ENCODE data around the gene ZNF669.

ZNF669 gene

DNA sequence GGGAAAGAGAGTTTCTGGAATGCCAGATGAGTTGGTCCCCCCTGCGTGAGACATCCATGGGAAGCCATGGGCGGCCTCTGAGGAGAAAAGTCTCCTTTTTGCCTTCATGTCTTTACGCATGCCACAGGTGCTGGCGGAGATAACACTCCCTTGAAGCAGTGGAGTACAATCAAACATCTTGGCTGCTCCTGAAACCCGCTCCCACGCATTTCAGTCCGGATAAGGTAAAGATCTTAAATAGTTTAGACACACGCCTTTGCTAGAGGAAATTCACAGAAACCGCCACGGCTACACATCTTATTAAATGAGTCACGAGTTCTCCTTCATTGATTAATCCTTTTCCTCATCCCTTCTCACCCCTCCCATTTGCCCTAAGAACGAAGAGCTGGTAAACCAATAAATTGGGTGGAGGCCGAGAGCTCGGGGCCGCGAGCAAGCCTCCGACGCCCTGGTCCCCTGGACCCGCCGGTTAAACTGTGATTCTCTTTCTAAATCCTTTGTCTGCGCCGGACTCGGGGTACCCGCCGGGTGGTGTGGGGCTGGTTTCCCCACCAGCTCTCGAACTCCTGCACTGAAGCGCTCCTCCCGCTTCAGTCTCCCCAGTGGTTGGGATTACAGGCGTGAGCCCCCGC, 6.6 kb upstream of the ZNF669 start:
- DNase-seq, result no peak

DNA sequence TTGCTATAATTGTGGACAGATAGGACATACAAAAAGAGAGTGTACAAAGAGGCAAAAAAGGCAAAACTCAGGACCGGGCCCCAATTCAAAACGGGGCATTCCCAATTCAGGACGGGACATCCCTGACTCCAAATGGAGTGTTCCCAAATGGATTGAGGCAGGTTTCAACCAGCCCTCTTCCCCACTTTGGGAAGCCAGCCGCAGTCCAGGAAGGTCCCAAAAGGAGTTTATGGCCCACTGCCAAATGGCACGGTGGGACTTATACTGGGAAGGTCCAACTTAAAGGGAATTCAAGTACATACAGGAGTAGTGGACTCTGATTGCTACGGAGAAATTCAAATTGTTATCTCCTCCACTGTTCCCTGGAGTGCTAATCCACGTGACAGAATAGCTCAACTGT, 3.5 kb upstream of the ZNF669 start:
- DNase-seq, result no peak

DNA sequence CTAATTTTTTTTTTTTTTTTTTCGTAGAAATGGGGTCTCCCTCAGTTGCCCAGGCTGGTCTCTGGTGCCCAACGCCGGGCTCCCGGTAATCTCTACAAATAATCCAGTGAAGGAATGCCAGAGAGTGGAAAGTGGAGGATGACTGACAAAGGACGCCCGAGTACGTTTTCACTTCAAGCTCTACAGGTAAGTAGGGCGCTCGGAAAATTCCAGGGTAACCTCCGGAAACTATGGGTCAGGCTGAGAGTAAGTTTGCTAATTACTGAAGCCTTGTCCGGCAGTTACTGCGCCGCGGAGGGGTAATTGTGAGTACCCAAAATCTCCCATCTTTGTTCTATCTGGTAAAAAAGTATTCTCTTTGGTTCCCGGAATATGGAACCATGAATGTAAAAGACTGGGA, 1.8 kb upstream of the ZNF669 start:
- DNase-seq, result no peak

DNA sequence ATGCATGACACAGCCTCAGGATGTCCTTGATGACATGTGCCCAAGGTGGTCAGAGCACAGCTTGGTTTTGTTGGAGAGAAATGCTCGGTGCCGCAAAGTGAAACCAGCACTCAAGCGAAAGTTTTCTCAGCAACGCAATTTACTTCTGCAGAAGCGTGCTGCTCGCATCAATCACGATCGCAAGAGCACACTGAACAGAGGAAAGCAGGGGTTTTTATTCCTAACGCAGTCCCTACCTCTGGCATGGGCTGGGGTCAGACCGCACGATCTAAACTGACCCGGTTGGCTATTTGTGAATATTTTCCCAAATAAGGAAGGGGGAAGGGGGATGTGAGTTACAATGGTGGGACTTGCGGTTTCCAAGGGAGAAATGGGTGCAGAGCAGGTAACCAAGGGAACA, 809 bp upstream of the ZNF669 start:
- no peak for DNase-seq

DNA sequence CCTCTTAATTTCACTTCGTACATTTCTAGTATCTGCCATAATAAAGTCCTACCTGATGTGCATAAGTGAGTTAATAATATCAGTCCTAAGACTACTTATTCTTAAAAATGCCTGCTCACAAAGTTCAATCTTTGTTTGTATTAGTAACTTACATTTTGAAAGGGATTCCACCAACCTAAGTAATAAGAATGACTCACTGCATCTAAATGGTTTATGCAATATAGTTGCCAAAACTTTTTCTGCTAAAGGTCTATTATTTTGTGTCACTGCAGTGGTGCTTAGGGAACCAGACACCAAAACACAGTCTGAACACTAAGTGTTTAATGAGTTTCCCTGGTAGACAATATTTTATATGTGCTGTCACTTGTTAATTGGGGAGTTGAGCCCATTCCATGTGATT, 1.8 kb downstream of the ZNF669 start:
- DNase-seq, result no peak

DNA sequence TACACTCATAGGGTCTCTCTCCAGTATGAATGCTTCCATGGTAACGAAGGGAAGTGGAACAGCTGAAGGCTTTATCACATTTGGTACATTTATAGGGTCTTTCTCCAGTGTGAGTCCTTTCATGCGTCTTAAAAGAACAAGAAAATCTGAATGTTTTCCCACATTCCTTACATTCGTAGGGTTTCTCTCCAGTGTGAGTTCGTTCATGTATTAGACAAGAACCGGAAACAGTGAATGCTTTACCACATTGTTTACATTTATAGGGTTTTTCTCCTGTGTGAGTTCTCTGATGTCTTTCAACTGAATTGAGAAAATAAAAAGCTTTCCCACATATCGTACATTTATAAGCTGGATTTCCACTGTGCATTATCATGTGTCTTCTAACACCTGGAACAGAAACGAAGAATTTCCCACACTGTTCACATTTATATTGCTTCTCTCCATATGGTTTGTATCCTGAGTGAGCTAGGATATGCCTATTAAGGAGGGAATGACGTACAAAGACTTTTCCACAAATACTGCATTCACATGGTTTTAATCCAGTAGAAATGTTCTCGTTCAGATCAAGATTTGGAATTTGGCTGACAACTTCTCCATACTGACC, 3.4 kb downstream of the ZNF669 start:
- DNase-seq, result no peak

DNA sequence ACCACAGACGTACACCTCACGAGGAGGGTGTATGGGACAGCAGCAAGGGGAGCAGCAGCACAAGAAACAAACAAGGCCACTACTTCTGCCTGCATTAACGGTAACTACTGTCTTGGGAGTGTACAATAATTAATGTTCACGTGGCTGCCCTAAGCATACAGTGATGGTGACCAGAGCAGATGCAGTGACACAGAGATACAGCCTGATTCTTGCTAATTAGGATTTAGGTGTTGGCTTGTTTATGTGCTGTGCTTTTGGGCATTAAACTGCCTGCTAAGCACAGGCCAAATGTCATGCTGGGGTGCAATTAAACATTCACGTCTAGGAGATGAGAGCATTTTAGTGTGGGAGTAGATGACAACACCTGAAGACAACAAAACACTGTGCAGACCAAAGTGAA, 7.2 kb downstream of the ZNF669 start:
- DNase-seq, result no peak

DNA sequence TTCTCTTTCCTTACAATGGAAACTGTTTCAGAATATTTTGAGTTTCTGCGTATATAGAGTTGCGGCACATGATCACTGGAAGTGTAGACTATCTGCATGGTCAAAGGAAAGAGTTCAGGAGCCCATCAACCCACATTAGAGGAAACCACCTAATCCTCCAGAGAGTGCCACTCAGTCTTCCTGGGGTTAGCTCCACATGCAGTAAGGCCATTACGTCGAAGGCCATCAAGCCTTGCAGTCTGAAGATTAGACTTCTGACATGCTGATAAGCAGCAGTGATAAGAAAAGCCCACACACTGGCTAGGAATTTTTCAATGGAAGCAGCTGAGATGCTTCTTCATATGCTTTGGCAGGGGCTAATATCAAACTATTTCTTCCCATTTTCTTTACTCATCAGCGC, 7.6 kb downstream of the ZNF669 start:
- DNase-seq, result no peak

DNA sequence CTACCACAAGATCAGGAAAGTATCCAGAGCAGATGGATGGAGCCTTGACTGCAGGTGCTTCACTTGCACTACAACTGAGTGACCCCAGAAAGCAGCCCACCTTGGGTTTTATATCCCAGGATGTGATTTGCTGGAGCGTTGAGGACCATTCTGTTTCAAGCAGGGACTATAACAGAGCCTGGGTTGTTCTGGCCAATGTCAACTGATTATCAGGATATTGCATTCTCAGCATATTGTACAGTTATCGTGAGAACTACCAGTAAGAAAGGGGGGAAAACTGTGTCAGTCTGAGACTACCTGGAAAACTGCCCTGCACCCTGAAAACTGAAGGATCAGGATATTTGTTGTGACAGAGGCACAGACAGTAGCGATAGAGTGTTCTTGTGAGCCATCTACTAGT, 8.0 kb downstream of the ZNF669 start:
- DNase-seq, result no peak

DNA sequence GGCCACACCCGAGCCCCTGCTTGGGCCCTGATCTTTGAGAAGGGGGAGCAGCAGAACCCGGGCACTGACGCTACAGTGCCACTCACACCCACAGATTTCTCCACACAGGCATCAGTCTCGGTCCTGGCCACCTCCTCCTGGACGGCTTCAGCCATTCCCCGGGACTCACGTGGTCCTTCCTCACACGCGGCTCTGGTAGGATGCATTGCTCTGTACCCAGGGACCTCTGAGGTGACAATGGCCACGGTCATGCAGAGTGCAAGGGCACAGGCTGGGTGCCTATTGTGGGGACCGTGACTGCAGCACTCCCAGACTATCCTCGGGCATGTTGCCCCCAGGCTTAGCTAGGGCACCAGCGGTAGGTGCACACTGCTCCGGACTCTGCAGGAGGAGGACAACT, 13.7 kb downstream of the ZNF669 start:
- DNase-seq, result no peak

DNA sequence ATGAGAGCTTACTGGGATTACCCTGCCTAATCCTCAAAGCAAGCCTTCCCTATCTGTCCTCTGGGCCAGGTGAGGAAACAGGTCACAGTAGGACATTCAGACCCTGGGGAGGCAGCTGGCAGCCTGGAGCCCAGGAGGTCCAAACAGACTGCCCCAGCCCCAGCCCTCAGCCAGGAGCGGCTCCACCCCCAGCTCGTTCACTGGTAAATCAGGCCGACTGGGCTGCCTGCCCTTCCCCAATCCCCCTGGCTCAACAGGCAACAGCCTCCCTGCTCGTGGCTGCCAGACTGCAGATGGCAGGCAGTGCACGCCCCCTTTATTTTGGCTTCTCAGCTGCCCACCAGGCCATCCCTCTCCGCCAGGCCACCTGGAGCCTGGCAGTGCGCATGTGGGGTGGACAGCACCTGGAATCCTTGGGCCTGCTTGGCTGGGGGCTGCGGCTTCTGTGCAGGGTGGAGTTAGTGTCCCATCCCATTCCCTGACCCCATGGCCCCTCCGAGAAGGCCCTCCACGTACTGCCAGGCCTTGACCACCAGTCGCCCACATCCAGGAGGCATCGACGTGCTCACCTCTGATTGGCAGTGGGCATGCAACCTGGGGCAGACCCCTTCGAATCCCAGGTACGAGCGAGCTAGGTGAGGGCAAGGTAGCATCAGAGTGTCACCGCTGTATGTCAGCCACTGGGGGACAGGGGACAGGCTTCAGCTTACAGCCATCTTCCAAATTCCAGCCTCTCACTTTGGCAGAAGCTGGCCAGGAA, 14.4 kb downstream of the ZNF669 start:
- no peak for DNase-seq

DNA sequence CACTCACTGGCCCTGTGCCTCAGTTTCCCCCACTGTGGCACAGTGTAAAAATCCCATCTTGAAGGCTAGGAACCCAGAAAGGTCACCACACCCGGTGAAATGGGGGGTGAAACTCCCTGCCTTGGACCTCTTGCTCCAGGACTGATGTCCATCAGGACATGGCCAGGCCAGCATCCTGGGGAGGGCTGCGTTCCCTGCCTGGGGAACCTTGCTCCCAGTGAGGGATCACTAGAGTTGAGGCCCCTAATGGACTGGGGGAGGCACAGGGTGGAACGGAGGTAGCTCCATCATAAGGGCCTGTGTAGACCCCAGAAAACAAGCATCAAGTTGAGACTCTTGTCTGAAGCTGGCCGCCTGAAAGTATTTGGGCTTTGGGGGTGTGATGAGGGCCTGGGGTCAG, 15.2 kb downstream of the ZNF669 start:
- no peak for DNase-seq

DNA sequence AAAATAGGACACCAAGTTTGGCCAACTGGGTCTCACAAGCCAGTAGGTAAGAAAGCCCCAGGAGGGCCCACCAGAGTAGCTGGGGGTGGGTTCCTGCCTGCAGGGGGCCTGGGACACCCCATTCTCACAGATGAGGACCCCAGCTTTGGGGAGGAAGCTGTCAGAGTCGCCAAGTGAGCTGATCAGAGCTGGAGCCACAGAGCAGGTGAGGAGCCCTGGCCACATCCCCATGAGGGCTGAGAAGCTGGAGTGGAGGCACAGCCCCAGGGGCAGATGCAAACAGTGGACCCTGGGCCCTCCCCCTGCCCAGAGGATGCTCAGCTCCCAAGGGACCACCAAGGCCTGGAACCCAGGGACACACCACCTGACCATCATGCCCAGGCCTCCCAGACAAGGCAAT, 16.9 kb downstream of the ZNF669 start:
- no peak for DNase-seq

DNA sequence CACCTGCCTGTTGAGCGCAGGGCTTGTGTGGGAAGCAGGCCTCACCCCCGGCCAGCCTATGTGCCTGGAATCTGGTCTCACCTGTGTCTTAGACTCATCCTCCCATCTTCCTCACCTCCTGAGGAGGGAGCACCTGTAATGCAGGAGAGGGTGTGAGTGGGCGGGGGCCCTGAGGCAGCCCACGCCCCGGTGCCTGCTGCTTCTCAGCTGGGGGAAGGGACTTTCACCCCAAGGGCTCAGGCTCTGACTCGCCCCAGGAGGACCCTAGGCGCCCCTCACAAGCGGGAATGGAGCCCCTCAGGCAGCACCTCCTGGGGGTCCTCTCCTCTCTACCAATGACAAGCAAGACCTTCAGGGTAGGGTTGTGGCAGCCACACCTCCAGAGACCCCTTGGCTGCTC, 18.8 kb downstream of the ZNF669 start:
- no peak for DNase-seq

DNA sequence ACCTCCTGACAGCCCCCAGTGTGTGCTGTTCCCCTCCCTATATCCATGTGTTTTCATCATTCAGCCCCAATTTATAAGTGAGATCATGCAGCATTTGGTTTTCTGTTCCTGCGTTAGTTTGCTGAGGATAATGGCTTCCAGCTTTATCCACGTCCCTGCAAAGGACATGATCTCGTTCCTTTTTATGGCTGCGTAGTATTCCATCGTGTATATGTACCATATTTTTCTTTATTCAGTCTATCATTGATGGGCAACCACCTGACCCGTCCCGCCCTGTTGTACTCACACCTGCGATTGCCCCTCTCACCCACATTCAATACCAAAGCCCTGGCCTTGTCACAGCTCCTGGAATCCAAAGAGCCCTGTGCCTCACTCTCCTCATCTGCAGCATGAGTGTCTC, 19.4 kb downstream of the ZNF669 start:
- DNase-seq, result no peak

DNA sequence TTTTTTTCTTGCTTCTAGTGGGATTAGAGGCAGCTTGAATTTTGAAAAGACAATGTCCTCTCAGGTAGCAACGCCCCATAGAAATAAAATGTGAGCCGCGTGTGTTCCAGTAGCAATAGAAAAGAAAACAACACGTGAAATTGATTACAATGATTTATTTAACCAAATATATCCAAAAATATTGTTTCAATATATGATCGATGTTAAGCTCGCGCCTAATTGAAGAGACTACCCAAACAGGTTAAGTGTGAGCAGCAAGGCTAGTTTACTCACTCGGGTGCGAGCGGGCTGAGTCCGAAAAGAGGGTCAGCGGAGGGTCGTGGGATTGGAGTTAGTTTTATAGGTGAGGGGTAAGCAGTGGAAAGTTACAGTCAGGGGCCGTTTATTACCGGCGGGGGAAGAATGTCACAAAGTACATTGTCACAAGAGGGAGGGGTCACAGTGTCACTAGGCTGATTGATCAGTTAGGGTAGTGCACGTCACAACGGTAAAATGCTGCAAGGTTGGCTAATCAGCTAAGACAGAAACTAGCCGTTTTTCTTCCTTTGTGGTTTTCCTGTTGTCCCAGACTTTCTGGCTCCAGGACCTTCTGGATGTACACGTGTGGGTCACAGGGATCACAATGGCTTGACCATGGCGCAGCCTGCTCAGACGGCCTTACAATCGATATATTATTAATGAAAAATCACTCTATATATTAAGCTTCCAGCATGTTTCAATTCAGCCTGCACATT, 24.8 kb downstream of the ZNF669 start:
- no peak for DNase-seq

DNA sequence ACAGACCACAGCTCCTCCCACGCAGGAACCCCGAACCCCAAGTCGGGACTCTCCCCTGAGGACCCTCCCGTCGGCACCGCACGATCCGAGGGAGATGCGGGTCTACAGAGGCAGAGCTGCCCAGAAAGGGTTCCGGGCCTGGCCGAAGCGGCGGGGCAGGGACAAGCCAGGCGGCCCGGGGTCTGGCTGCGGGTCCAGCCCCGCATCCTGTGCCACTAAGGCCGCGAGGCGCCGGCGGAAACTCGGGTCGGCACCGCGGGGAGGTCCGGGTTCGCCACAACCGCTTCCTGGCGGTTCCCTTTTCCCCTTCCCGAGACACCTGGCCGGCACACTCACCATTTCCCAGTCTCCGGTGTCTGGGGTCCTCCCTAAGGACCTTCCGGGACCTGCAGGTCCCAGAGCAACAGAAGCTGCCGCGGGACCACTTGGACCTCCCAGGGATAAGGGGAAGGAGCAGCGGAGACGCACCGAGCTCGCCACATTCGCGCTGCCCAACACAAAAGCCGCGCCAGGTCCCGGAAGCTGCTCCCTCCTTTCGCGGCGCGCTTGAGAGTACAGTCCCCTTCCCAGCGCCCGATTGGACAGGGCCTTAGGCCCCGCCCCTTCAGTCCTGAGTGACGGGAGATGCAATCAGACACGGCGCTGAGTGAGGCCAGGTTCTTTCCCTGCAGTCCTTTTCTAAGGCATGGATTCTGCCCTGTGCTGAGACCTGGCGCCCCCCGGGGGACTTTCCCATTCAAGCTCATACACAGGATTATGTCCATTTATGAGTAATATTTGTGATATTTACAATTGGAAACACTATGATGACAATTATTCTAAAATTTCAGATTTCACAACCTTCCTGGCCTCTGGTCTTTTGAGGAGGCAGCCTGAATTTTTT, 25.7 kb downstream of the ZNF669 start, which contains the start of gene ZNF670:
Gene ZNF670 (minus strand): TSS at position 554 of the 883 bp plus-strand sequence. CDS start 215 bp downstream, at position 339.
- peak; percentile 89 for DNase-seq

DNA sequence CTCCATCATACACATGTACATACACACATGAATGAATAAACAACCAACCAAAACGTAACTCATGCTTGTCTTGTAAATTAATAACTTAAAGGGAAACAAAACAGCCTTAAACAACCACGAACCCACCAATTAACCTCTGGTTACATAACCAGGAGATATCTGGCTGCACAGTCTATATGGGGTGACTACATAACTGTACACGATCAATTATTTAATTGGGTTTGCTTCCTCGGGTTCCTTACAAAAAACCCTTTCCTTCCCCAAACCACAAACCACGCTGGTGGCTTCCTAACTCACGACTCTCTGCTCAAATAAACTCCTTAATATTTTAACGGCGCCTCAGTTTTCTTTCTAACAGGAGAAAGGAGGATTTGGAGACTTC, 26.3 kb downstream of the ZNF669 start:
- no peak for DNase-seq

DNA sequence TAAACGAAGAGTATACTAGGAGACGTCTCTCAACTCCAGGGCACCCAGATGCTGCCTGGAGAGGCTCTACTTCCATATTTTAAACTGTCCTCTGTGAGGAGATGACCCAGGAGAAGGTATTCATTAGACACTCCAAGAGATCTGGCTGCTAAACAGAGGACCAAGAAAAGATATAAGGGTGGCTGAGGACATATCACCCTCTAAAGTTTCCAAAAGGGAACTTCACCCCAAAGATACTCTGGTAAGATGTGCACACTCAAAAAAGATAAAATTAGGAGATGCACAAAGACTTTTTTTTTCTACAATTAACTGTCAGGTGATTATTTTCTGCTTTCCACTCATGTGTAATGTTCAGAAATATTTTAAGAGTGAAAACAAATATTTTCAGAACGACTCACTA, 26.9 kb downstream of the ZNF669 start:
- DNase-seq, result no peak

DNA sequence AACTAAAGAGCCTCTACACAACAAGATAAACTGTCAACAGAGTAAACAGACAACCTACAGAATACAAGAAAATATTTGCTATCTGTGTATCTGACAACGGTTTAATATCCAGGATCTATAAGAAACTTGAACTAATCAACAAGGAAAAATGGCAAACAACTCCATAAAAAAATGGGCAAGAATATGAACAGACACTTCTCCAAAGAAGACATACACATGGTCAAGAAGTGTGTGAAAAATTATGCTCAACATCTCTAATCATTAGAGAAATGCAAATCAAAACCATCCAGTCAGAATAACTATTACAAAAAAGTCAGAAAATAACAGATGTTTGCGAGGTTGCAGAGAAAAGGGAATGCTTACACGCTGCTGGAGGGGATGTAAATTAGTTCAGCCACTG, 33.5 kb downstream of the ZNF669 start:
- DNase-seq, result no peak

DNA sequence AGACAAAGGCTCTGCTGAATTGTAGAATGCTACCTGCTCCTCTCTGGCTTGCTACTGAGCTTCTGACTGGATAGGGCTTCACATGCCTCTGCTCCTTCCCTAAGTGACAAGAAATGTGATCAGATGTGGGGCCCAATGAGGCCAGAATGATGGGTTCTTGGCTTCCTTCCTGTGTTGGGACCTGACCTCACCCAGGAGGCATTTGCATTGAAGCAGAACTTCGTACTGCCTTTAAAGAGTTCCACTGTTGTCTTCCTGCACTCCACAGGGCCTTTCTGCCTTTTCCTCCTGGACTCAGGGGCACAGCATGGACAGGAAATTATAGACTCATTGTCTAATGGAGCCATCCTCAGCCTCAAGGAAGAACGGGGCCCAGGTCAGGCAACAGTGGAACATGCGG, 39.9 kb downstream of the ZNF669 start:
- no peak for DNase-seq

DNA sequence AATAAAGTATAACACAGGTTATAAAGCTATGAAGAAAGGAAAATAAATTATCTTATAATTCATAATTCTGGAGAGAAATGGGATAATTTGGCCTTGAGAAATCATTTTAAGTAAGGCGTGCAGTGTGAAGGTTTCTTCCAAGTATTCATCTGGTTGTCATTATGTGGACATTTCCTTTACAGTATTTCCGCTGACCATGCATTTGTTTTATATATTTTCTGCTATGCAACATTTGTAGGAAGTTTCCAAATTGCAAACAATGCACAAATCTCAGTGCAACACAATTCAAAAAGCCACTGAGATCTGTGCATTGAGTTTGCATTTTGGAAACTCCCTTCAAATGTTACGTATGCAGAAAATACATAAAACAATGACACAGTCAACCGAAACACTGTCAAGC, 43.4 kb downstream of the ZNF669 start:
- DNase-seq, result no peak

DNA sequence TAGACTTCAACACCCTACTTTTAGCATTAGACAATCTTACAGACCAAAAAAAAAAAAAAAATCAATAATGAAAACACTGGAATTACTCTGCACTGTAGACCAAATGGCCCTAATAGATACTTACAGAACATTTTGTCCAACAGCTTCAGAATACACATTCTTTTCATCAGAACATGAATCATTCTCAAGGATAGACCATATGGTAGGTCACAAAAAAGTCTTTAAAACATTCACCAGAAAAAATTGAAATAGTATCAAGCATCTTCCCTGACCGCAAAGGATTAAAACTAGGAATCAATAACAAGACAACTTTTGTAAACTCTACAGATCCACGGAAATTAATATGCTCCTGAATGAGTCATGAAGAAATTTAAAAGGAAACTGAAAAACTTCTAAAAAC, 48.1 kb downstream of the ZNF669 start:
- DNase-seq, result no peak
